IMR-90 (cell line): ENCODE measurements around the gene NEMF. TPM values are rescaled to one million over a fixed set of nuclear protein-coding genes. Genes with fewer than 3 reads are reported as not detected.

Experiments used
- ATAC-seq: fragments of 200-7000 bp; cut with Tn5 transposase; 2 replicates; pipeline ENCODE4 v1.9.1; 2020; ENCODE audit warnings: low read depth, mild to moderate bottlenecking, moderate library complexity
- BruUV-seq: library from RNA; stranded (reverse); fragments of 400-500 nt; replicated peaks from 2 replicates; lab custom pipeline; 2021; lab: Mats Ljungman, UMichigan
- CTCF ChIA-PET: fragments of 300-600 bp; formaldehyde crosslinking; extraction: SDS; loops from one replicate; lab custom pipeline; 2021; ENCODE audit warnings: antibody characterized with exemption; lab: Yijun Ruan, JAX
- POLR2A ChIA-PET: fragments of 300-600 bp; sonication (Branson Sonifier 250); formaldehyde crosslinking; loops from one replicate; lab custom pipeline; 2022; ENCODE audit warnings: antibody characterized with exemption; ENCODE audit not compliant: unreplicated experiment; lab: Charles Lee
- DNase-seq: peaks from one replicate; pipeline ENCODE4 v3.0.0; 2013
- H2AFZ ChIP-seq: replicated peaks from 2 replicates; pipeline ENCODE3; 2013; ENCODE audit warnings: low read length, mild to moderate bottlenecking; ENCODE audit not compliant: poor library complexity
- H2AK5ac ChIP-seq: 2 replicates; pipeline ENCODE4 v1.6.1; 2013; ENCODE audit warnings: low read depth, low read length, inconsistent platforms
- H2AK9ac ChIP-seq: replicated peaks from 2 replicates; pipeline ENCODE3; 2013; ENCODE audit warnings: mild to moderate bottlenecking, low read depth, low read length, moderate library complexity; ENCODE audit not compliant: poor library complexity
- H2BK120ac ChIP-seq: 2 replicates; pipeline ENCODE4 v1.6.1; 2013; ENCODE audit warnings: low read depth, low read length, inconsistent platforms
- H2BK15ac ChIP-seq: 3 replicates; pipeline ENCODE4 v1.6.1; 2013; ENCODE audit warnings: low read depth, low read length, inconsistent platforms
- H2BK20ac ChIP-seq: 2 replicates; pipeline ENCODE4 v1.6.1; 2013; ENCODE audit warnings: low read depth, mild to moderate bottlenecking, inconsistent platforms, low read length, moderate library complexity
- H2BK5ac ChIP-seq: 2 replicates; pipeline ENCODE4 v1.6.1; 2013; ENCODE audit warnings: mild to moderate bottlenecking, low read depth, low read length, inconsistent platforms; ENCODE audit not compliant: poor library complexity, severe bottlenecking
- H3K14ac ChIP-seq: replicated peaks from 2 replicates; pipeline ENCODE4 v1.6.1; 2013; ENCODE audit warnings: low read depth, low read length, inconsistent platforms
- H3K18ac ChIP-seq: 2 replicates; pipeline ENCODE4 v1.6.1; 2013; ENCODE audit warnings: low read depth, low read length, control low read depth
- H3K23ac ChIP-seq: 2 replicates; pipeline ENCODE4 v1.6.1; 2013; ENCODE audit warnings: low read depth, low read length, inconsistent platforms
- H3K27ac ChIP-seq: 2 replicates; pipeline ENCODE4 v1.5.1; 2013; ENCODE audit warnings: mild to moderate bottlenecking, control low read depth, low read length; ENCODE audit not compliant: insufficient read depth
- H3K27me3 ChIP-seq: 2 replicates; pipeline ENCODE4 v1.6.1; 2013; ENCODE audit warnings: low read length; ENCODE audit not compliant: control insufficient read depth, insufficient read depth
- H3K36me3 ChIP-seq: 2 replicates; pipeline ENCODE4 v1.6.1; 2013; ENCODE audit warnings: low read length, mixed read lengths; ENCODE audit not compliant: control insufficient read depth, insufficient read depth
- H3K4ac ChIP-seq: 2 replicates; pipeline ENCODE4 v1.6.1; 2013; ENCODE audit warnings: low read depth, low read length, inconsistent platforms
- H3K4me1 ChIP-seq: 2 replicates; pipeline ENCODE4 v1.6.1; 2013; ENCODE audit warnings: low read length, mixed read lengths; ENCODE audit not compliant: control insufficient read depth, insufficient read depth
- H3K4me2 ChIP-seq: 2 replicates; pipeline ENCODE4 v1.6.1; 2013; ENCODE audit warnings: low read depth, mild to moderate bottlenecking, control low read depth, low read length, moderate library complexity
- H3K4me3 ChIP-seq: 2 replicates; pipeline ENCODE4 v1.5.1; 2013; ENCODE audit warnings: low read depth, mild to moderate bottlenecking, control low read depth, low read length, moderate library complexity; ENCODE audit not compliant: insufficient read depth
- H3K56ac ChIP-seq: 2 replicates; pipeline ENCODE4 v1.6.1; 2013; ENCODE audit warnings: low read length, inconsistent platforms; ENCODE audit not compliant: insufficient read depth; ENCODE audit errors: extremely low read depth
- H3K79me1 ChIP-seq, 2 experiments: 2 replicates each; pipeline ENCODE4 v1.6.1; 2013; ENCODE audit warnings: low read length in 2 of 2, inconsistent platforms in 1 of 2, low read depth in 1 of 2
- H3K9ac ChIP-seq: 2 replicates; pipeline ENCODE4 v1.6.1; 2013; ENCODE audit warnings: low read depth, low read length, control low read depth
- H3K9me1 ChIP-seq: 2 replicates; pipeline ENCODE4 v1.6.1; 2013; ENCODE audit warnings: low read length, inconsistent platforms; ENCODE audit not compliant: insufficient read depth
- H3K9me3 ChIP-seq: 2 replicates; pipeline ENCODE4 v1.6.1; 2013; ENCODE audit warnings: low read length; ENCODE audit not compliant: control insufficient read depth, insufficient read depth
- H4K20me1 ChIP-seq: 2 replicates; pipeline ENCODE4 v1.6.1; 2013; ENCODE audit warnings: low read length, inconsistent platforms; ENCODE audit not compliant: insufficient read depth
- H4K5ac ChIP-seq: 2 replicates; pipeline ENCODE4 v1.6.1; 2013; ENCODE audit warnings: mild to moderate bottlenecking, low read depth, low read length, control low read depth
- H4K8ac ChIP-seq, 2 experiments: 2 replicates each; pipeline ENCODE4 v1.6.1; 2013; ENCODE audit warnings: low read depth in 2 of 2, low read length in 2 of 2, control low read depth in 1 of 2, inconsistent platforms in 1 of 2
- H4K91ac ChIP-seq: 2 replicates; pipeline ENCODE4 v1.6.1; 2013; ENCODE audit warnings: low read depth, low read length, inconsistent platforms; ENCODE audit not compliant: insufficient read depth
- BHLHE40 ChIP-seq: fragments of 150-350 bp; IDR thresholded peaks from 2 replicates; pipeline ENCODE4 v1.6.1; 2016; ENCODE audit warnings: mild to moderate bottlenecking, low read depth, low read length
- CEBPB ChIP-seq: IDR thresholded peaks from 2 replicates; pipeline ENCODE4 v1.6.1; 2012; ENCODE audit warnings: low read depth, low read length, improper control_type of control experiment
- CHD1 ChIP-seq: IDR thresholded peaks from 2 replicates; pipeline ENCODE4 v1.6.1; 2012; ENCODE audit warnings: low read depth, low read length, improper control_type of control experiment
- CTCF ChIP-seq: conservative IDR thresholded peaks from 2 replicates; pipeline ENCODE4 v1.5.1; 2012; ENCODE audit warnings: mild to moderate bottlenecking, low read depth, low read length, improper control_type of control experiment
- FOS ChIP-seq: fragments of 150-350 bp; IDR thresholded peaks from 2 replicates; pipeline ENCODE4 v1.6.1; 2016; ENCODE audit warnings: low read depth, low read length
- MAFK ChIP-seq: IDR thresholded peaks from 2 replicates; pipeline ENCODE4 v1.6.1; 2012; ENCODE audit warnings: low read depth, low read length, improper control_type of control experiment
- MAZ ChIP-seq: IDR thresholded peaks from 2 replicates; pipeline ENCODE4 v1.6.1; 2012; ENCODE audit warnings: low read depth, mild to moderate bottlenecking, low read length, improper control_type of control experiment, moderate library complexity, borderline replicate concordance
- MXI1 ChIP-seq: IDR thresholded peaks from 2 replicates; pipeline ENCODE4 v1.6.1; 2012; ENCODE audit warnings: low read depth, mild to moderate bottlenecking, low read length, moderate library complexity, borderline replicate concordance
- NFE2L2 ChIP-seq: fragments of 150-350 bp; IDR thresholded peaks from 2 replicates; pipeline ENCODE4 v1.6.1; 2016; ENCODE audit warnings: low read depth, mild to moderate bottlenecking, low read length
- POLR2A ChIP-seq: IDR thresholded peaks from 2 replicates; pipeline ENCODE4 v1.6.1; 2012; ENCODE audit warnings: mild to moderate bottlenecking, low read depth, low read length
- RAD21 ChIP-seq: IDR thresholded peaks from 2 replicates; pipeline ENCODE4 v1.6.1; 2012; ENCODE audit warnings: low read length, improper control_type of control experiment
- RCOR1 ChIP-seq: IDR thresholded peaks from 2 replicates; pipeline ENCODE4 v1.6.1; 2012; ENCODE audit warnings: mild to moderate bottlenecking, low read length, improper control_type of control experiment; ENCODE audit not compliant: insufficient replicate concordance
- RFX5 ChIP-seq: IDR thresholded peaks from 2 replicates; pipeline ENCODE4 v1.8.0; 2012; ENCODE audit warnings: low read depth, mild to moderate bottlenecking, low read length, moderate library complexity
- SMC3 ChIP-seq: fragments of 150-350 bp; IDR thresholded peaks from 2 replicates; pipeline ENCODE4 v1.6.1; 2016; ENCODE audit warnings: low read depth, mild to moderate bottlenecking, antibody characterized with exemption, low read length, moderate library complexity
- USF2 ChIP-seq: fragments of 150-350 bp; IDR thresholded peaks from 2 replicates; pipeline ENCODE4 v1.6.1; 2017; ENCODE audit warnings: mild to moderate bottlenecking, antibody characterized with exemption, low read length, low read depth
- WGBS, 2 experiments: methylation state at CpG; one replicate each; pipeline versions ENCODE4 v1.1.5 to v1.1.7; 2013; ENCODE audit warnings: missing lambda C conversion rate in 2 of 2; ENCODE audit not compliant: insufficient read length in 1 of 2; ENCODE audit errors: extremely low coverage in 2 of 2; 5-methylcytosine and 5-hydroxymethylcytosine counted together
- dilution Hi-C: fragments of 300-500 bp; cut with HindIII; formaldehyde crosslinking; loops from one replicate; pipeline ENCODE4 v1.14.3; 2018; ENCODE audit warnings: low sequenced_read_pairs; ENCODE audit not compliant: unreplicated experiment
- in situ Hi-C: fragments of 300-500 bp; cut with MboI; formaldehyde crosslinking; loops from 3 replicates; pipeline ENCODE4 v1.14.3; 2019; ENCODE audit warnings: low sequenced_read_pairs, inconsistent platforms, mixed read lengths
- intact Hi-C: fragments of 100-400 bp; cut with micrococcal nuclease; formaldehyde crosslinking; loops from 2 replicates; pipeline ENCODE4 v1.10.0; 2022
- polyA plus RNA-seq, 3 experiments: library from polyadenylated mRNA; depleted of rRNA; stranded (reverse); fragments of >200 nt; gene quantifications; 2 replicates each; pipeline ENCODE4 v1.2.3, GENCODE V29; 2012; ENCODE audit warnings: low replicate concordance in 1 of 3
- total RNA-seq: library from RNA; depleted of rRNA; stranded (reverse); fragments of >200 nt; gene quantifications from 2 replicates; pipeline ENCODE4 v1.2.3, GENCODE V29; 2012

The NEMF gene
- total and polyA plus RNA-seq, 2 of the 4 experiments (the other 2 are of a cell fraction): 19.5 to 30.5 TPM

- peak within 1 kb of the TSS; percentile 94 for H2BK5ac ChIP-seq
- peak; percentile 88 for DNase-seq
- dilution Hi-C loops (no loop called here), intact Hi-C loops (loop anchor here (1.0 to 5.0 kb wide), 3 partner anchors 74 to 305 kb away; partner anchors contain the start of gene KLHDC1), in situ Hi-C loops (loop anchor here (5.0 to 25.0 kb wide), 3 partner anchors 75 to 305 kb away; partner anchors contain the start of genes DNAAF2 and KLHDC1)
- peak within 1 kb of the TSS; percentile 96 for H4K91ac ChIP-seq
- peak; percentile 90 for ATAC-seq
- H2BK20ac ChIP-seq: no peak within 1 kb of the TSS
- peak within 1 kb of the TSS; percentile 95 for H2AFZ ChIP-seq
- peak within 1 kb of the TSS; percentile 99 for H3K9ac ChIP-seq
- 1% methylated on average over 62 of the region's 86 CpGs; no CpG with 5 or more reads in 1 of the 2 experiments for WGBS, 2 experiments
- CTCF ChIA-PET: interaction anchor here (0.6 to 1.0 kb wide), 2 partner anchors 16 to 23 kb away, joined by 3 to 4 read pairs; no protein-coding TSS in a partner anchor
- H3K23ac ChIP-seq: peak within 1 kb of the TSS; percentile 99
- H3K9me1 ChIP-seq: peaks cover 5% of the 10 kb centered on the region
- H3K4me1 ChIP-seq: peaks cover 9% of the 10 kb centered on the region
- POLR2A ChIA-PET: interaction anchor here (0.6 kb wide), 2 partner anchors 37 to 173 kb away, joined by 4 to 9 read pairs; no protein-coding TSS in a partner anchor
- peak within 1 kb of the TSS; percentile 98 for H4K8ac ChIP-seq
- H3K27ac ChIP-seq: peak within 1 kb of the TSS; percentile 91
- peaks cover 17 to 30% of the 10 kb centered on the region in 2 experiments for H3K79me1 ChIP-seq
- H3K18ac ChIP-seq: peak within 1 kb of the TSS; percentile 83
- H3K56ac ChIP-seq: peak within 1 kb of the TSS; percentile 95
- no TSS peak for BruUV-seq
- peak within 1 kb of the TSS; percentile 91 for H4K5ac ChIP-seq
- peak within 1 kb of the TSS; percentile 96 for H3K4me3 ChIP-seq
- H2AK9ac ChIP-seq: peak within 1 kb of the TSS; percentile 96
- H3K9me3 ChIP-seq: no peaks in the 10 kb centered on the region
- H2AK5ac ChIP-seq: peak within 1 kb of the TSS; percentile 96
- H4K20me1 ChIP-seq: peaks cover 11% of the 10 kb centered on the region
- H2BK120ac ChIP-seq: peak within 1 kb of the TSS; percentile 73
- H3K4me2 ChIP-seq: peak within 1 kb of the TSS; percentile 93
- peak within 1 kb of the TSS; percentile 98 for H3K4ac ChIP-seq
- H3K27me3 ChIP-seq: no peaks in the 10 kb centered on the region
- peak within 1 kb of the TSS; percentile 99 for H3K14ac ChIP-seq
- H2BK15ac ChIP-seq: no peak within 1 kb of the TSS; the same call in 2 of the 3 replicates
- 0 out of 2 replicates have a peak, but pooled peaks cover 2% of the 10 kb centered on the region for H3K36me3 ChIP-seq
- TF ChIP-seq CEBPB (no peak), CHD1 (no peak), BHLHE40 (peak; percentile 40; the same call in 1 of the 2 replicates), FOS (no peak), MAFK (no peak), RFX5 (no peak), RAD21 (no peak), MXI1 (0 out of 2 replicates have a peak, but pooled peaks have one; percentile 19), RCOR1 (no peak), USF2 (peak; percentile 65), MAZ (peak; percentile 61; the same call in 1 of the 2 replicates), POLR2A (peak; percentile 91), CTCF (peak; percentile 53), SMC3 (no peak), NFE2L2 (no peak; the same call in 1 of the 2 replicates)
Measured at GRCh38 chr14:49767571-49768300, 84.9 kb downstream of the NEMF start, which contains the start of gene KLHDC2. Gene KLHDC2 (plus strand): TSS chr14:49768153. CDS start chr14:49768469, 316 bp downstream.
